ENCODE measurements around the gene OR10H3. TPM values are rescaled to one million over a fixed set of nuclear protein-coding genes. Genes with fewer than 3 reads are reported as not detected.
A peak's percentile ranks its signal among the peaks of the same experiment; 100 is the strongest.
"Not testable (repeated sequence)": the region's sequence is repeated elsewhere in the genome, so short reads cannot be mapped to it uniquely, and the experiment has no call there.

OR10H3 gene, protein sequence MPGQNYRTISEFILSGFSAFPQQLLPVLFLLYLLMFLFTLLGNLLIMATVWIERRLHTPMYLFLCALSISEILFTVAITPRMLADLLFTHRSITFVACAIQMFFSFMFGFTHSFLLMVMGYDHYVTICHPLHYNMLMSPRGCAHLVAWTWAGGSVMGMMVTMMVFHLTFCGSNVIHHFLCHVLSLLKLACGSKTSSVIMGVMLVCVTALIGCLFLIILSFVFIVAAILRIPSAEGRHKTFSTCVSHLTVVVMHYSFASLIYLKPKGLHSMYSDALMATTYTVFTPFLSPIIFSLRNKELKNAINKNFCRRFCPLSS
- total RNA-seq: not detected

DNA sequence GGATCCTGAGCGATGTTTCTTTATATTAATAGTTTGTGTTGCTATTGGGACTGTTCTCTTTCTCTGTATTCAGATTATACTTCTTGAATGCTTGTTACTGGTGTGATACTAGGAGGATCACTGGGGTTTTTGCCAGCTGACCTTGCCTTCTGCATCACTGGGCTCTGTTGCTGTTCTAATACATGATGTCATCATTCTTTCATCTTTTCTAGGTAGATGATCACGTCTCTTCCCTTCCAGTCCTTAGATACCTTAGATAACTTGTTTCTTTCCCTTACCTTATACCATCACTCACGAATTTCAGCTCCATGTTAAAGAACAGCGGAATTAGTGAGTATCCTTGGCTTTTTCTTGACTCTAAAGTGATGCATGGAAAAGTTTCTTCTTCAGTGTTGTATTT is at the start of gene OR10H3:
Gene OR10H3, plus strand, starts transcription at position 264 of the 400 bp plus-strand sequence. CDS start 3,408 bp downstream, outside the sequence.
- DNase-seq (ENCODE audit: low spot score): no peak

DNA sequence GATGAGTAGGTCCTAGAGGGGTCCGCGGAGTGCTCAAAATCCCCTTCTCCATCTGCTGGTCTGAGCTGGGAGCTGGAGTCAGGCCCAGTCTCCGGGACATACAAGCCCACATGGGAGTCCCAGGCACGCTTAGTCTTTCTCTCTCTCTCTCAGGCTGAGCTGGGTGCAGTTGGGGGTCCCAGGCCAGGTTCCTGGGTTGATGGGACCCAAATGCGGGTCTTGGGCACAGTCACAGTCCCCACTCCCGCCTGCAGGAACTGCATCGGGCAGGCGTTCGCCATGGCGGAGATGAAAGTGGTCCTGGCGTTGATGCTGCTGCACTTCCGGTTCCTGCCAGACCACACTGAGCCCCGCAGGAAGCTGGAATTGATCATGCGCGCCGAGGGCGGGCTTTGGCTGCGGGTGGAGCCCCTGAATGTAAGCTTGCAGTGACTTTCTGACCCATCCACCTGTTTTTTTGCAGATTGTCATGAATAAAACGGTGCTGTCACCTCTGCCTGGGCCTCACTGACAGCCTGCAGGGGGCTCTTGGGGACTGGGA is 41.1 kb upstream of the OR10H3 start:
- no peak for DNase-seq (ENCODE audit: low spot score)

DNA sequence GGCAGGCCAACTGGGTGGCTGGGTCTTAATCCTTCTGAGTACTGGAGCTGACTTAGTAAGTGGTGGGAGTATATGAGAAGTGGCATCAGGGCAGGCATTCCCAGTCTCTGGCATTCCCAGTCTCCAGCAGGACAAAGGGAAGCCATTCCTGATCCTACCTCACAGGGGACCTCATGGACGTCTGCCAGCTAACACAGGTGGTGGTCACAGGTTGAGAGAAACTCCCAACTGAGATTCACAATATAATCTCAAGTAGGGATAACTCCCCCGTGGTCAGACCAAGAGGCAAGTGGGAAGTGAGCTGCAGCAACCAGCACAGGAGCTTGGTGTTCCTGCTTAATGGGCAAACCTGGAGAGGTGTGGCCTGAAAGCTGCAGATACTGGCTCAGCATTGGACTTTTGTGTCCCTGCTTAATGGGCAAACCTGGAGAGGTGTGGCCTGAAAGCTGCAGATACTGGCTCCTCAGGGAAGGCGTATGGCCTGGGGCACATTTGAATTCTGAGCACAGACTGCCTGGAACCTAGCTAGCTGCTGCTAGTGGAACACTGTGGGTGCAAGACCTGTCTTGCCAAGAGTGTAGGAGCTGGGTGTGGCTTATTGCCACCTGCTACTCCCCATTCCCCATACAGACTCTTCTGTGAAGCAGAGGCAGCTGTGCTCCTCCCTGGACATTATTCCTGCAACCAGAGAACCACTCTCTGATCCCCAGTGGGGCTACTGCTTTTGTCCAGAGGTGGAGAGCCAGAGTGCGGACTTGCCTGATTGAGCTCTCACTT is 35.8 kb upstream of the OR10H3 start:
- DNase-seq (ENCODE audit: low spot score): peak; percentile 50

DNA sequence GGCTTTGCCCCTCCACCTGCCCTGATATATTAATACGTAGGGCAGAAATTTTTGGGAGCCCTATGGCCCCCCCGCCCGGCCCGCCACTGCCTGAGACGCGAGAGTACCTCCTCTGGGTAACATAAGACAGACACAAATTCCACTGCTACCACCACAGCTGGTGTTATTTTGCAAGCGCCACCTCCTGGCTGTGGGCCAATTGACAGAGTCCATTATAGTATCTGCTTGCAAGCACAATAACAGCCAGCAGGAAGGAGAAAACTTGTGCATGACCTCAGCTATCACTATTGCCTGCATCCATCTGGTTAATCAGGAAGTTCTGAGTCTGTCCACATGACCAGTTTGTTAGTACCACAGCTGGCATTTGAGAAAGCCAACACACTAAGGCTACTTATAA is 35.3 kb upstream of the OR10H3 start:
- peak; percentile 88 for DNase-seq (ENCODE audit: low spot score)

DNA sequence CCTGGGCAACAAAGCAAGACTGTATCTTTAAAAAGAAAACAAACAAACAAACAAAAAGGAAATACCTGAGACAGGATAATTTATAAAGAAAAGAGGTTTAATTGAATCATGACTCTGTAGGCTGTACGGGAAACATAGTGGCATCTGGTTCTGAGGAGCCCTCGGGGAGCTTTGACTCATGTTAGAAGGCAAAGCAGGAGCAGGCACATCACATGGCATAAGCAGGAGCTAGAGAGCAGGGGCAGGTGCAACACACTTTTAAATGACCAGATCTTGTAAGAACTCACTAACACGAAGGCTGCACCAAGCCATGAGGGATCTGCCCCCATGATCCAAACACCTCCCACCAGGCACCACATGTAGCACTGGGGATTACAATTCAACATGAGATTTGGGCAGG is 23.1 kb upstream of the OR10H3 start:
- DNase-seq (ENCODE audit: low spot score): no peak

DNA sequence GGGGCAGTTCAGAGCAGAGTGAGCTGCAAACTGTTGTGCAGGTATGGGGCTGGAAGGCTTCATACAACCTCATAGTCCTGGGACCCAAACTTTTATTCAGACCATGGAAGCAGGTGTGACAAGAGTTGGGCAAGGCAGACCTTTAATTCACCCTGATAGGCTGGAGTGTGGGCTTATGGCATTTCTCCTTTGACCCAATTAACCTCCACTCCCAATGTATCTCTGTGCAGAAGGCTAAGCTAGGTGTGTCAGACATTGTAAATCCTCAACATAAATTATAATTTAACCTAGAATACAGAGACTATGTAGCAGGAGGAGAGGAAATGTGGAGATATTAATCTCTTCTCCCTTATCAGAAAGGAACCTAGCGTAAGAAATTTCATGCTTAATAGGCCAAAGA is 22.1 kb upstream of the OR10H3 start:
- no peak for DNase-seq (ENCODE audit: low spot score)

DNA sequence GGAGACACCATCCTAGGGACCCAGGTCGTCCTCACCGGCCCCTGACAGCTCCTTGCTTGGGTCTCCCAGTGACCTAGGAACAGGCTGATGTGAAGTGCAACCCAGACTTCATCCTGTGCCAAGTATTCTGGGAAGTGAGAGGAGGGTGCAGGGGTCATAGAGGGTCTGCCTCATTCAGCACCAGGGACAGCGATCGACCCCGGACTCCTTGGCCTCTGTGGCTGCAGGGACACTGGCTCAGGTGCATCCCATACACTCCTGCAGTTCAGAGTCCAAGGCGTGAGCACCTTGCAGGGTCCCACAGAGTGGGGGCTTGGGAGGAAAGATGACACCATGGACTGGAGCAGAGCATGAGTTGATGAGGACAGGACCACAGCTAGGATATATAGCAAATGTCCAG is 20.0 kb upstream of the OR10H3 start:
- DNase-seq (ENCODE audit: low spot score): no peak

DNA sequence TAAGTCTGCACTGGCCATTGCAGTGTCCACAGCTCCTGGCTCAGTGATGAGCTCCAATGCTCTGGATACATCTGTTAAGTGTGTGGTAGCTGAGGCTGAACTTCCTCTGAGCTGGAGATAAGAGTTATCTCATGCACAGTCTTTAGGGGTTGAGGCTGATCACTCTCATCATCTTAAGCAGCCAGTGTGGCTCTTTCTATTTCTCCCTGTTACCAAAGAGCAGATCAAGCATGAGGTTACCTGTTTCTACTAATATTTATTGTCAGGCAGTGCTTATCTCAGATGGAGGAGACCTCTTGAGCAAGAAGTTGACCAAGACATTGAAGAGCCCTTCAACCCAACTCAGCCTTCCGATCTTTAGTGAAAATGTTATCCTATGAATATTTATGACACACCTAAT is 16.5 kb upstream of the OR10H3 start:
- no peak for DNase-seq (ENCODE audit: low spot score)

DNA sequence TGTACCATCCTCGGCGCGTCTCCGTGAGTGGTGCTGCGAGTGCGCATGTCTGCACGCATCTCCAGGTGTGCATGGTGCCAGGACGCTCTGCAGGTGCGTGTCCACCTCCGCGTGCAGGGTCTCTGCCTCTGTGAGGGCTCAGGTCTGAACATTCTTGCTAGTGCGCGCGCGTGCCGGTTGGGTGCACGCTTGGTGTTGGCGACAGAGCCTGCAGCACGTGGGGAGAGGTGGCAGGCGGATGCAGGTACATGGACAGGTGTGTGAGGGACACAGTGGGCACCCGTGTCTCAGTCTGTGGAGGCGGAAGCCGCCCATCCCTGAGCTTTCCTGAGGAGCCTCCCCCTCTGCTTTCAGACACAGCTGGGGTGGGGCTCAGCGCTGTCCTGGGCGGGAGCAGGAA is 14.8 kb upstream of the OR10H3 start:
- no peak for DNase-seq (ENCODE audit: low spot score)

DNA sequence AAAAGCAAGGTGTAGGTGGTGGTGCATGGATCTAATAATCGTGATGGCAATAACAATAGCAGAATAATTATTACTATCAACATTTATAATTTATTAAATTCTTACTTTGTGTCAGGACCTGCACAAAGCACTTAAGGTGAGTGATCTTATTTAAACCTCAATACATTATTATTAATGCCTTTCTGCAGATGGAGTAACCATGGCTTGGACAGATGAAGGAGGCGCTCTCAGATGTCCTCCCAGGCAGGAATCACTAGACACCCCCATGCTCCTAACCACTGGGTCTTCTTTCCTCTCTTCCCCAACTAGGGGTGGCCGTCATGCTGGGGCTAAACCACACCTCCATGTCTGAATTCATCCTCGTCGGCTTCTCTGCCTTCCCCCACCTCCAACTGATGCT is 10.1 kb upstream of the OR10H3 start, which contains the start of gene OR10H2:
Gene OR10H2, plus strand, starts transcription at position 301 of the 400 bp plus-strand sequence. Its CDS starts 20 bp downstream, at position 321.
- no peak for DNase-seq (ENCODE audit: low spot score)

DNA sequence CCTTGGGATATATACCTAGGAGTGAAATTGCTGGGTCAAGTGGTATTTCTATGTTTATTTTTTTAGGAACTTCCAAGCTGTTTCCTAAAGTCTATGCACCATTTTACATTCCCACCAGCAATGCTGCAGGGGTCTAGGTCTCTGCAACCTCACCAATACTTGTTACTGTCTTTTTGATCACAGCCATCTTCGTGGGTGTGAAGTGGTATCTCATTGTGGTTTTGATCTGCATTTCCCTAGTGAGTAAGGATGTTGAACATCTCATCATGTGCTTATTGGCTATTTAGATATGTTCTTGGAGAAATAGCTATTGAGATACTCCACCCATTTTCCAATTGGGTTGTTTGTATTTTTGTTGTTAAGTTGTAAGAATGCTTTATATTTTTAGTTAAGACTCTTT is 7.2 kb upstream of the OR10H3 start:
- DNase-seq (ENCODE audit: low spot score): no peak

DNA sequence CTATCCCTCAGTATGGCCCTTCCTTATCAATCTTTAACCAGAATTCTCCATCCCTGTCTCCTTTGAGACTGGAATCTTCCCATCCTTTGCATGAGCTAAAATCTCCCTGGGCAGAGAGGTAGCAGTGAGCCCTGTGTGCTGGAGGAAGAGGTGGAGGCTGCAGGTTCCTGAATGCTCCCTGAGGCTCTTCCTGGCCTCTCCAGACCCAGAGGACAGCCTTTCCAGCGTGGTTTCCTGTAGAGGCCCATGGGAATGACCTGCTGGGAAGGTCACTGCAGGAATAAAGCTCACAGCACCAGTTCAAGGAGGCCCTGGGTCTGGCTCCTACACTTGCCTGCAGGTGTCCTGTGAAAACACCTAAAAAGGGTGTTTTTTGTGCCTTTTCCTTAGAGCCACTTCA is 5.4 kb upstream of the OR10H3 start:
- no peak for DNase-seq (ENCODE audit: low spot score)

DNA sequence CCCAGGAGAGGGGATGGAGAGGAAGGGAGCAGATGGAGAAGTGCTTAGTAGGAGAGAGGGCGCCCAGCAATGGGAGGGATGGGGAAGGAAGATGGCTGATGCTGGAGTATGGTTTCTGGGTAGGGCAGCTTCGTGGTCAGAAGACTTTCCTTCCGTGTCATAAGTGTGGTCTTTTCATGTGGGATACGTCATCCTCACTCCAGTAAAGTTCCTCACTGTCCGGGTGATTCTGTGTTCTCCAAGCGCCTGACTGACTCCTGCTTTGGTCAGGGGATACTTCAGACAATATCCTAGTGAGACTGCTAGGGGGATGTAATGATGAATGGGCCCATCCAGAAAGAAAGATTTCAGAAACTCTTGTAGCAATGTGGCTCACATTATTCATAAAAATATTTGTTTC is 3.9 kb upstream of the OR10H3 start:
- DNase-seq (ENCODE audit: low spot score): no peak

DNA sequence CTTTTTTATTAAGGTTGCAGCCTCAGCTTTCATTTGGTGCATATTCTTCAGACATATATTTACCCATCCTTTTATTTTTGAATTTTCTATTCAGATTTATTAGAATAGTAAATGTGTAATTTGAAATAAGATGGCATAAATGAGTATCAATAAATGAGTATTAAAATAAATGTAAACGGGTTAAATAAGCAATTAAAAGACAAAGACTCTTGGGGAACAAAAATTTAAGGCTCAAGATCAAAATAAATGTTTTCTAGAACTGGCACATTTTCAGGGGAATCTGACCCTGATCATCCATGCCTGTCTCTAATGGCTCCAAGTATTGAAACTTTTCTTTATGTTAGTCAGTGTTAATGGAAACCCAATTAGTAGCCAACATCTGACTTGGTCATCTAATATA is 3.0 kb downstream of the OR10H3 start:
- DNase-seq (ENCODE audit: low spot score): no peak

DNA sequence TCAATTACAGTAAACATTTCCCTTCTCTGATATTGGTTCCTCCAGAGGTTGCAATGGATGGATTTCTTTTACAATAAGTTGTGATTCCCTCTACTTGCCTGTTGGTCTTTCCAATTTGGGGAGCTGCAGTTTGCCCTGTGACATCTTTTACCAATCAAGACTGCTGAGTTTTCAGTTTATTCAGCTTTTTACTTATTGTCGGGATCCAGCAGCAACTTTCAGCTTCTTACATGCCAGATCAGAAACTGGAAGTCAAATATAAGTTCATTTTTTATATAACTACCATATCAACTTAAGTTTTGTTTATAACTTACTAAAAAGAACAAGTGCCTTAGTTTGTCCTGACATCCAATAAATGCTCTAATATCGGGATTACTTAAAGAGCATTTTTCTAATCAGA is 10.5 kb downstream of the OR10H3 start:
- DNase-seq (ENCODE audit: low spot score): no peak

DNA sequence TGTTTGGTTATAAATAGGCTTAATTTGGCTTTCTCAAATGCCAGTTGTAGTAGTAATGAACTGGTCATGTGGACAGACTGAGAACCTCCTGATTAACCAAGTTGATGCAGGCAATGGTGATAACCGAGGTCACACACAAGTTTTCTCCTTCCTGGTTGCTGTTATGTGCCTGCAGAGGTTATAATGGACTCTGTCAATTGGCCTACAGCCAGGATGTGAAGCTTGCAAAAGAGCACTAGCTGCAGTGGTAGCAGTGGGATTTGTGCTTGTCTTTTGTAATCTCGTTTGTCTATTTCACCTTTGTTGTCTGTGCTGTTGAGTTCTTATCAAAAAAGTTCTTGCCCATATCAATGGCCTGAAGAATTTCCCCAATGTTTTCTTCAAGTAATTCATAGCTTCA is 20.6 kb downstream of the OR10H3 start:
- no peak for DNase-seq (ENCODE audit: low spot score)

DNA sequence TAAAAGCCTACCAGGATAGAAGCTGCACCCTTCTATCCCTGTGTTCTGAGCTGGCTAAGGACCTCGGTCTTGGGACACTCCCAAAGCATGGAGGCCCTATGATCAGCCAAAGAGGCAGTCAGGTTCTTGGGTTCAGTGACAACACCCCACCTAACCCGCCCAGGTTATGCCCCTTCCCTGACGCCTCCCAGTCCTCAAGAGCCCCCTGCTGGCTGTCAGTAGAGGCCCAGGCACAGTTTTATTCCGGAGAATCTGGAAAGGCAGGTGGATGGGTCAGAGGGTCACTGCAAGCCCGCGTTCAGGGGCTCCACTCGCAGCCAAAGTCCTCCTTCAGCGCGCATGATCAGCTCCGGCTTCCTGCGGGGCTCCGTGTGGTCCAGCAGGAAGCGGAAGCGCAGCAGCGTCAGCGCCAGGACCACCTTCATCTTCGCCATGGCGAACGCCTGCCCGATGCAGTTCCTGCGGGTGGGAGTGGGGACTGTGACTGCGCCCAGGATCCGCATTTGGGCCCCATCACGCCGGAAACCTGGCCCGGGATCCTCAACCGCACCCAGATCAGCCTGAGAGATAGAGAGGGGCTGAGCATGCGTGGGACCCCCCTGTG is 22.3 kb downstream of the OR10H3 start:
- no peak for DNase-seq (ENCODE audit: low spot score)

DNA sequence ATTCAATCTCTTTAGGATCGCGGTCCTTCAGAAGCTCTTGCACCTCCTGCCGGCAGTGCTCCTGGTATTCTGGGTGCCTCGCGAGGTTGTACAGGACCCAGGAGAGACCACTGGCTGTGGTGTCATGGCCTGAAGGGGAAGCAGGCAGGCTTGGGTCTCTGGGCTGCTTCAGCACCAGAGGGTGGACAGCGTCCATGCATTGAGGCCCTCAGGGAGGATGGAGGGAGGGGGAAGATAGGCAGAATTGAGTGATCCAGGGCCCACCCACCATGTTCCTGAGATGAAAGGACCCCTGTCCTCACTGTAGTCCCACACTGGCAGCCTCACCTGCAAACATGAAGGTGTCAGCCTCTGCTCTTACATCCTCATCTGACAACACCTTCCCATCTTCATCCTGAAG is 31.8 kb downstream of the OR10H3 start:
- no peak for DNase-seq (ENCODE audit: low spot score)

DNA sequence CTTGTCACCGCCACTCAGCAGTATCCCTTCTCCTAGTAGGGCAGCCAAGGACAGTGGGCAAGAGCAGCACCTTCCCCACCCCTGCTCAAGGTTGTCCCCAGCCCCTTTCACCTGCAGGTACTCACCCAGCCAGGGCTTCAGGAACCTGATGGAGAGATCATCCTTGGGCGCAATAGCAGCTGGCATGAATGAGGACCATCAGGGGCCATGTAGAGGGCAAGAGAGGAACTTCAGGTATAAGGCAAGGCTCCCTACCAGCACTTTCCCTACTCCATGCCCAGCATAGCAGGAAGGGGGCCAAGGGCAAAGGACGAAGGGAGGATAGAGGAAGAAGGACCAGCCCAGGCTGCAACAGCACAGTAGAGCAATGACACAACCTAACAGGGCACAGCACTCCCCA is 36.4 kb downstream of the OR10H3 start:
- not testable (repeated sequence) for DNase-seq (ENCODE audit: low spot score)

DNA sequence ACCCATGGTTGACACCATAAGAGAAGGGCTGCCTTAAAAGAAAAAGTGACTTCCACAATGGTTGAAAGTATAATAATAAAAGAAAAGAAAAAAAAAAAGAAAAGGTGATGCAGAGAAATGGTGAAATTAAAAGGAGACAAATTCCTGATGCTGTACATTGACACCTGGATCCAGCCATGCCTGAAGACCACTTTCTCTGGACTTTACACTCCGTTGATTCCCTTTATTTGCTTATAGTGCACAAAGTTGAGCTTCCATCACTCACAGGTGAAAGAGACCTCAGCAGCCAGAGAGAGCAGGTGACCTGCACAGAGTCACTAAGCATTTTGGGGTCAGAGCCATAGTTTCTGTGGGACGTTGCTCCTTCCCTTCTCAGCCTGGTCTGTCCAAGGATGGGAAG is 37.5 kb downstream of the OR10H3 start:
- DNase-seq (ENCODE audit: low spot score): no peak

DNA sequence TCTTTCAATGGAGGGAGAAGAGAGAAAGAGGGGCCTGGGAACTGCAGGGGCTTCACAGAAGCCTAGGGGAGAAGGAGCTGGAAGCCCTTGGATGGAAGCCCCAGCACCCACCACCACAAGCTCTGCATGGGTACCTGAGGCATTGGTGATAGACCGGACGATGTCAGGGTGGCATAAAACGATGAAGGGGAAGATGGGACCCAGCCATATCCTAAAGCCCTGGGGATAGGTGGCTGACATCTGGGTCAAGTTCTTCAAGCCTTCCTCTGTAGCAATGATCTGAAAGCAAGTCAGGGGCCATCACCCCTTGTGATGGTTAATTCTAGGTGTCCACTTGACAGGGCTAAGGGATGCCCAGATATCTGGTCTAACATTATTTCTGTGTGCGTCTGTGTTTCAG is 38.5 kb downstream of the OR10H3 start:
- no peak for DNase-seq (ENCODE audit: low spot score)

All from mucosa of gallbladder (tissue), 1 donor.